OCI-LY3 (cell line): ENCODE data around the gene DEAF1.

Experiments
- CTCF ChIP-seq: fragments of 200-600, 300-600 bp; sonication (generic); IDR thresholded peaks from 2 replicates; pipeline ENCODE4 v1.5.1; 2014; ENCODE audit warnings: antibody characterized with exemption, low read length, low read depth
- EZH2phosphoT487 ChIP-seq: fragments of 200-600 bp; shearing (Covaris generic); IDR thresholded peaks from 2 replicates; pipeline ENCODE4 v1.6.1; 2018; ENCODE audit warnings: antibody characterized with exemption, mixed run types, low read depth

- TF ChIP-seq CTCF (no peak), EZH2phosphoT487 (no peak)
These were observed 68.3 kb downstream of the DEAF1 start, which contains the start of gene SCT for GRCh38 chr11:626475-627307.
